ENCODE results near the gene SMIM7. TPM values are rescaled to one million over a fixed set of nuclear protein-coding genes. Genes with fewer than 3 reads are reported as not detected.

The SMIM7 gene
- total RNA-seq, 2 donors from 2014 or later = 50.9 to 56.7 TPM

- Histone ChIP-seq H3K36me3 (no peaks in the 10 kb centered on the region), H3K27me3 (no peaks in the 10 kb centered on the region), H3K9me3 (no peaks in the 10 kb centered on the region), H3K4me3 (no peak overlapping the region), H3K4me1 (peaks cover 0 to 46% of the 10 kb centered on the region in 2 donors), H3K27ac (peak overlapping the region in 1 of 2 donors; percentile 48)
- DNase-seq (ENCODE audit: low spot score) = no peak
- TF ChIP-seq, protein P1, sequence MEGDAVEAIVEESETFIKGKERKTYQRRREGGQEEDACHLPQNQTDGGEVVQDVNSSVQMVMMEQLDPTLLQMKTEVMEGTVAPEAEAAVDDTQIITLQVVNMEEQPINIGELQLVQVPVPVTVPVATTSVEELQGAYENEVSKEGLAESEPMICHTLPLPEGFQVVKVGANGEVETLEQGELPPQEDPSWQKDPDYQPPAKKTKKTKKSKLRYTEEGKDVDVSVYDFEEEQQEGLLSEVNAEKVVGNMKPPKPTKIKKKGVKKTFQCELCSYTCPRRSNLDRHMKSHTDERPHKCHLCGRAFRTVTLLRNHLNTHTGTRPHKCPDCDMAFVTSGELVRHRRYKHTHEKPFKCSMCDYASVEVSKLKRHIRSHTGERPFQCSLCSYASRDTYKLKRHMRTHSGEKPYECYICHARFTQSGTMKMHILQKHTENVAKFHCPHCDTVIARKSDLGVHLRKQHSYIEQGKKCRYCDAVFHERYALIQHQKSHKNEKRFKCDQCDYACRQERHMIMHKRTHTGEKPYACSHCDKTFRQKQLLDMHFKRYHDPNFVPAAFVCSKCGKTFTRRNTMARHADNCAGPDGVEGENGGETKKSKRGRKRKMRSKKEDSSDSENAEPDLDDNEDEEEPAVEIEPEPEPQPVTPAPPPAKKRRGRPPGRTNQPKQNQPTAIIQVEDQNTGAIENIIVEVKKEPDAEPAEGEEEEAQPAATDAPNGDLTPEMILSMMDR (IDR thresholded peaks at IDR 0.05) = no peak
These were observed 40.5 kb downstream of the SMIM7 start for GRCh38 chr19:16619457-16619856.

- H3K4me1 ChIP-seq = peaks cover 0 to 43% of the 10 kb centered on the region in 2 donors
- no peak for DNase-seq (ENCODE audit: low spot score)
- H3K27me3 ChIP-seq = no peaks in the 10 kb centered on the region
- H3K4me3 ChIP-seq = no peak overlapping the region
- no peak overlapping the region for H3K27ac ChIP-seq
- no peaks in the 10 kb centered on the region for H3K36me3 ChIP-seq
- TF ChIP-seq, protein P1 (IDR thresholded peaks at IDR 0.05) = no peak
- no peaks in the 10 kb centered on the region for H3K9me3 ChIP-seq
These were observed 41.7 kb downstream of the SMIM7 start for GRCh38 chr19:16618248-16618647.

DNA sequence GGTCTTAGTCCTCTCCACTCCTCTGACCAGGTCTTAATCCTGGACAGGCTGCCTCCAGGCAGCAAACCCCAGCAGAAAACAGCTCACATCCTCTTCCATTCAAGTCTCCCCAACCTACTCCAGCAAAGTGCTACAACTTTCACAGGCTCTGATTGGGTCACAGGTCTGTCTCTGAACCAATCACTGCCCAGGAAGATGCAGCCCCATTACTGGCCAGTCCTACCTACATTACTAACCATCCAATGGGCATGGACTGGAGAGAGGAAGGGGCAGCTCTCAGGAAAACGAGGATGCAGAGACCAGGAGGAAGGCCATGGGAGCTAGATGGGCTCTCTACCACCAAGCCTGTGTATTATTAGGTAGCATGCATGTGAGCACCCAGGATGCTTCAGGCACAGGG is 44.1 kb downstream of the SMIM7 start:
- peaks cover 0 to 51% of the 10 kb centered on the region in 2 donors for H3K4me1 ChIP-seq

DNA sequence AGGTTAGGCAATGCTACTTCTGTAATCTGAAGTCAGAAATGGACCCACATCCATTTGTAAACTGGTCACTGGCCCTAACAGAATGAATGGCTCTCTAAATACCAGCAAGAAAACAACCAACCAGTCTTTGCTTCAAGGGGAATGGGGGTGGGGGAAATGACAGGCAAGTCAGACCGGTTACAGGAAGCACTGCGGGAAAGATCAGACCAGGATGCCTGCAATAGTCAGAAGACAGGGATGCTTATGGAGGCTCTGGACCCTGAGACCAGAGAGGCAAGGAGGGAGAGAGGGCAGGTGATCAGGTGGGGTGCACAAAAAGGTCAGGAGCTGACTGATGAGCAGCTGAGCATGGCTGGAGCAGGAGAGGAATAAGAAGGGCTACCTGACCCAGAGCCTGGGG is 45.0 kb downstream of the SMIM7 start:
- Histone ChIP-seq H3K9me3 (no peaks in the 10 kb centered on the region), H3K36me3 (no peaks in the 10 kb centered on the region), H3K27ac (no peak overlapping the region), H3K4me1 (peaks cover 0 to 48% of the 10 kb centered on the region in 2 donors), H3K4me3 (no peak overlapping the region), H3K27me3 (no peaks in the 10 kb centered on the region)
- no peak for DNase-seq (ENCODE audit: low spot score)
- TF ChIP-seq, protein P1 (IDR thresholded peaks at IDR 0.05) = no peak

More for the DNA sequence above, 44.1 kb downstream of the SMIM7 start:
- Histone ChIP-seq H3K9me3 (no peaks in the 10 kb centered on the region), H3K27me3 (no peaks in the 10 kb centered on the region), H3K36me3 (no peaks in the 10 kb centered on the region), H3K27ac (no peak overlapping the region), H3K4me3 (no peak overlapping the region)
- DNase-seq (ENCODE audit: low spot score) = no peak
- TF ChIP-seq, protein P1 (IDR thresholded peaks at IDR 0.05) = no peak

- Histone ChIP-seq H3K27me3 (no peaks in the 10 kb centered on the region), H3K27ac (peak overlapping the region; percentile 73 to 78), H3K36me3 (no peaks in the 10 kb centered on the region), H3K4me1 (peaks cover 0 to 38% of the 10 kb centered on the region in 2 donors), H3K9me3 (no peaks in the 10 kb centered on the region), H3K4me3 (no peak overlapping the region)
- no peak for DNase-seq (ENCODE audit: low spot score)
- TF ChIP-seq, protein P1 (IDR thresholded peaks at IDR 0.05) = no peak
These were observed 46.1 kb downstream of the SMIM7 start for GRCh38 chr19:16613841-16614240.

GRCh38 chr19:16612636-16613035 is 47.3 kb downstream of the SMIM7 start:
- H3K27ac ChIP-seq = peak overlapping the region; percentile 73 to 78
- DNase-seq (ENCODE audit: low spot score) = no peak
- no peaks in the 10 kb centered on the region for H3K27me3 ChIP-seq
- H3K9me3 ChIP-seq = no peaks in the 10 kb centered on the region
- TF ChIP-seq, protein P1 (IDR thresholded peaks at IDR 0.05) = no peak
- H3K4me3 ChIP-seq = no peak overlapping the region
- peaks cover 0 to 48% of the 10 kb centered on the region in 2 donors for H3K4me1 ChIP-seq
- H3K36me3 ChIP-seq = no peaks in the 10 kb centered on the region

Measured in right atrium auricular region (tissue), 2 donors.